C4-2B (cell line): ENCODE measurements around the gene PRICKLE2.
A peak's percentile ranks its signal among the peaks of the same experiment; 100 is the strongest.

Source experiments
- H3K27ac ChIP-seq: fragments of 450-650 bp; 2 replicates; pipeline ENCODE4 v1.5.1; 2017
- ZFX ChIP-seq: fragments of 450-650 bp; IDR thresholded peaks from 2 replicates; pipeline ENCODE4 v1.6.1; 2017
- TF ChIP-seq, protein P1 (sequence below): fragments of 450-650 bp; conservative IDR thresholded peaks from 2 replicates; pipeline ENCODE4 v1.5.1; 2017; ENCODE audit warnings: mild to moderate bottlenecking

The PRICKLE2 gene

DNA sequence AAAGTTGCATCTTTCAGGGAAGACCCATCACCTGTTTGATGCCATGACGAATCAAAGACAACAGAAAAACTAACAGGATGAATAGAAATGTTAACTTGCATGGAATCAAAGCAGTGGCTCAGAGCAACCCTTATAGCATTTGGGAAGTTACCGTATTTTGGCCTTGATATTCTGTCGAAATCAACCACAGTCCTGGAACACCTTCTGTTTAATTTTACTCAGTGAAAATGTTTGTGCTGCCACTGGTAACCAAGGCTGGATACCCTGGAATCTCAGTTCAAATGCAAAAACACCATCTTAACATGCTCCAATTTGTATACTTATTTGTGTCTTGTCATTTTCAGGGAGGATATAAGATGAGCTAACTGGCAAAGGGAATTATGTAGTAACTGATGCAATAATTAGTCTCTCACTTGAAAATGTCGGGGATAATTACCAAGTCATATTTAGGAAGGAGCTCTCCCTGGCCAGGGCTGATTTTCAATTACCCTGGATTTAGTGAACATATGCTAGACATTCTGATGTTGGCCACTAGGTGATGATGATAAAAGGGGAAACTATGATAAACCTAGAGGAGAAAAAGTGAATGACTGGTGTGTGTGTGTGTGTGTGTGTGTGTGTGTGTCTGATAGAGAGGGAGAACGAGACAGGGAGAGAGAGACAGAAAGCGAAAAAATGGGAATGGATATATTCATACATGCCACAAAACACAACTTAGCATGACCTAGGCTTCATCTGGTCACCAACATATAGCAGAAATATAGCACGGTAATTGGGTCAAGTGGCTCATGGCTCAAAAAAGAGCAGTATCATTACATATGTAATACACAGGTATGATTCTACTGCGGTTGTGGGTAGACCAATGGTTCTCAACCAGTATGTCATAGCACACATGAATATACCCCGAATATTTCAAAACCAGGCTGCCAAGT, 19.0 kb upstream of the PRICKLE2 start:
- no peak overlapping the region for H3K27ac ChIP-seq
- no peak for TF ChIP-seq ZFX
- TF ChIP-seq, protein P1, sequence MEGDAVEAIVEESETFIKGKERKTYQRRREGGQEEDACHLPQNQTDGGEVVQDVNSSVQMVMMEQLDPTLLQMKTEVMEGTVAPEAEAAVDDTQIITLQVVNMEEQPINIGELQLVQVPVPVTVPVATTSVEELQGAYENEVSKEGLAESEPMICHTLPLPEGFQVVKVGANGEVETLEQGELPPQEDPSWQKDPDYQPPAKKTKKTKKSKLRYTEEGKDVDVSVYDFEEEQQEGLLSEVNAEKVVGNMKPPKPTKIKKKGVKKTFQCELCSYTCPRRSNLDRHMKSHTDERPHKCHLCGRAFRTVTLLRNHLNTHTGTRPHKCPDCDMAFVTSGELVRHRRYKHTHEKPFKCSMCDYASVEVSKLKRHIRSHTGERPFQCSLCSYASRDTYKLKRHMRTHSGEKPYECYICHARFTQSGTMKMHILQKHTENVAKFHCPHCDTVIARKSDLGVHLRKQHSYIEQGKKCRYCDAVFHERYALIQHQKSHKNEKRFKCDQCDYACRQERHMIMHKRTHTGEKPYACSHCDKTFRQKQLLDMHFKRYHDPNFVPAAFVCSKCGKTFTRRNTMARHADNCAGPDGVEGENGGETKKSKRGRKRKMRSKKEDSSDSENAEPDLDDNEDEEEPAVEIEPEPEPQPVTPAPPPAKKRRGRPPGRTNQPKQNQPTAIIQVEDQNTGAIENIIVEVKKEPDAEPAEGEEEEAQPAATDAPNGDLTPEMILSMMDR: peak; percentile 58

DNA sequence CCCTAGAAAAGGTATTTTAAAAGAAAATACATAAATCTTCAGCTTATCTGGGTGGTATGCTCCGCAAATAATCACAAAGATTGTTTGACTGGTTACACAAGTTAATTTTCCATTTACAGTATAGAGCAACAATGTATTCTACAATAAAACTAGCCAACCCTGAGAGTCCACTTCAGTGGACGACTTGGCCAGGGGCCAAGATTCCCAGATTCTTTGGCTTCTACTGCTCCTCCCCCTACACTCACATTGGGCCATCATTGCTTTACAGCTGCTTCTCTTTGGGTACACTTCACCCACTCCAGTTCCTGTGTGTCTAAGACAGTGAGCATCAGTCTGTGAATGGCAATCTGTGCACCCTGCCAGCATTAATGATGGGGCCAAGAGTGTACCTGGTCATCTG, 17.2 kb upstream of the PRICKLE2 start:
- no peak overlapping the region for H3K27ac ChIP-seq
- TF ChIP-seq ZFX: no peak
- TF ChIP-seq, protein P1: no peak

DNA sequence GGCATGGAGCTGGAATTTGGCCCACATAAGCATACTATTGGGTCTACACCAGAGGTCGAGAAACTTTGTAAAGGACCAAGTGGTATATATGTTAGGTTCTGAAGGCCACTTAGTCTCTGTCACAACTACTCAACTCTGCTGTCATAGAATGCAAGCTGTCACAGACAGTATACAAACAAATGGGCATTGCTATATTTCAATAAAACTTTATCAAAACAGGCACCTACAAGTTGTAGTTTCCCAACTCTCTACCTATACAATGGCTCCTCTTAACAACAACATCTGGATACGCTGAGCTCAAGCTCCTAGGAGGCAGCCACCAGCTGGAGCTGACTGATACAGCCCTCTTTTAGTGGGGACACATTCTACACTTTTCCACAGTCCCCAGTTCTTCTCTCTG, 15.7 kb upstream of the PRICKLE2 start:
- H3K27ac ChIP-seq: no peak overlapping the region
- TF ChIP-seq, protein P1: no peak
- no peak for TF ChIP-seq ZFX

DNA sequence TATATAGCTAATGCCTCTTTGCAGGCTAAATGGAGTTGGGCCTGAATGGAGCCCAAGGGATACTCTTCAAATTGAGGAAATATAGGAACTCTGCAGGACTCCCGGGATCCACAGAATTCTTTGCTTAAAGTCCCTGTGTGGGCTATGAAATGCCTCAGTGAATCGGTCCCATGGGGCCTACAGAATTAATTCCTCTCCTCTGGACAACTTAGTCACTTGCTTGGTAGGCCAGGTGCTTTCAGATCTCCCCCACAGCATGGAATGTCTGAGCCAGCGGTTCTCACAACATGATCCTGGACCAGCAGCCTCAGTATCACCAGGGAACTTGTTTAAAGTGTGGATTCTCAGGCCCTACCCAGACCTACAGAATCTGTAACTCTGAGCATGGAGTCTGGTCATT, 15.1 kb upstream of the PRICKLE2 start:
- no peak overlapping the region for H3K27ac ChIP-seq
- TF ChIP-seq ZFX: no peak
- TF ChIP-seq, protein P1: no peak

DNA sequence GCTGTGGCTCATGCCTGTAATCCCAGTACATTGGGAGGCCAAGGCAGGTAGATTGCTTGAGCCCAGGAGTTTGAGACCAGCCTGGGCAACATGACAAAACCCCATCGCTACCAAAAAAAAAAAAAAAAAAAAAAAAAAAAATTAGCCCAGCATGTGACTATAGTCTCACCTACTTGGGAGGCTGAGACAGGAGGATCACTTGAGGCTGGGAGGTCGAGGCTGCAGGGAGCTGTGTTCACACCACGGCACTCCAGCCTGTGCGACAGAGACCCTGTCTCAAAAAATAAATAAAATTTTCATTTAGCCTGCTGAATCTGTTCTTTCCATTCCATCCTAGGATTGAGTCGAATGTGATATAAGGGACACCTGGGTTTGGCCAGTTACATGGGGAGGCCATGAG, 14.6 kb upstream of the PRICKLE2 start:
- no peak for TF ChIP-seq ZFX
- TF ChIP-seq, protein P1: no peak

DNA sequence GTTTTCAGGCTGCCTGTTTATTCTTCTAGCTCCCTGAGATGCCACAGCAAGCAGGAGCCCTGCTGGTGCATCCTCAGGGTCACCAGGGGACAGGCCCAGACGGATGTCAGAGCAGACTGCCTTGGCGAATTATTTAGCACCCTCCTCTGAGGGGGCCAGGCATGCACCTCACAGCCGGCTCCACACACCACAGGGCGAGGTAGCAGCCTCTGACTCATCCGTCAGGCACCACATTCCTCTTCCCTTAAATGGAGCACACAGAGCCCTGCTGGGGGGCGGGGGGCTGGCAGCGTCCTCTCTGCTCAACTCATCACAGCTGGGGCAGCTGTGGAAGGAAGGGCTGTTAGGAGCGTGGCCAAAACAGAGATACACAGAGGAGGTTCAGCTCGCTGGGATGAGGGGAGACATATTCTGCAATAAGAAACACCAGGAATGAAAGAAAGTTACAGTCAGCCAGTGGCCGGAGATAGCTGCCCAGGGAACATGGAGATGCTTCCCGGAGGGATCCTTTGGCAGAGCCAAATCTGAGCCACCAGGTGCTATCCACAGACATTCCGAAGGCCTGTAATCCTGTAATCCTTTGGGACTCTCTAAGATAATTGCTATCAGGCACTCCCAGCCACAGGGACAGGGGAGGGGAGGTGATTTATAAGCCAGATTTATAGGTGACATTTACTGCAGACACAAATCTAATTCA, 13.9 kb upstream of the PRICKLE2 start:
- H3K27ac ChIP-seq: no peak overlapping the region
- TF ChIP-seq ZFX: no peak
- TF ChIP-seq, protein P1: no peak

More for the DNA sequence above, 14.6 kb upstream of the PRICKLE2 start:
- no peak overlapping the region for H3K27ac ChIP-seq

DNA sequence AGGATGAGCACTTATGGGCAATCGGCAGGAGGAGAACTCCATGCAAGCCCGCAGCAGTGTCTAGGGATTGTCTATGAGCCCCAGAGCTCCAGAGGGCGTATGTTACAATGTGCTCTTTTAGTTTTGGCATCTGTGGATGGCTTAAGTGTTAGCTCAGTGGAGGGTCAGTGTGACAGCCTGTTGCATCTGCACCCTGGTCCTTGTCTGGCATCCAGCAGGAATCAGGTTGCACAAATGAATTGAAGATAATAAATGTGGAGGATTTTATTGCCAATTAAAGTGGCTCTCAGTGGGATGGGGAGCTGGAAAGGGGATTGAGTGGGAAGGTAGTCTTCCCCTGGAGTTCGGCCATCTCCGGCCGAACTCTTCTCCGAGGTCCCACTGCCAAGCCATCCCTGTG, 11.8 kb upstream of the PRICKLE2 start:
- TF ChIP-seq, protein P1: no peak
- TF ChIP-seq ZFX: no peak
- no peak overlapping the region for H3K27ac ChIP-seq
